GM12801 (cell line): ENCODE data around the gene SLC16A10.

Source experiments
- TF ChIP-seq, protein P1 (sequence below): IDR thresholded peaks from one replicate; pipeline ENCODE4 v1.5.1; 2011; ENCODE audit warnings: control low read depth; ENCODE audit not compliant: insufficient read length; ENCODE audit errors: extremely low read depth

SLC16A10 gene

DNA sequence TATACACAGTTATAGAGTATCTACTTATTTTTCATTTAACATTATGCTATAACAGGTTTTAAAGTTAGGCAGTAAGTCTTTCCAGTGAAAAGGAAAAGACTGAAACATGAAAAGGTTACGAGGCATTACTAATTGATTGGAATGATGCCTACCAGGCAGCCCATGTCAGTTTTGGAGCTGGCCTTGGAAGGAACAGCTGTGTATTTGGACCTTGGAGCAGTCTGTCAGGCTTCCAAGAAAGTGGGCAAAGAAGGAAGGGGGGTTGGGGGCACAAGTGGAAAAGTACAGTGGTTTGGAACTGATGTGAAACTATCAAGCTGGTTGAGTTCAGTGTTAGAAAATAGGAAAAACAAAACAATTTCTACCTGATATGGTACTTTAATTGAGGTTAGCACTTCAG lies 41.7 kb downstream of the SLC16A10 start:
- TF ChIP-seq, protein P1, sequence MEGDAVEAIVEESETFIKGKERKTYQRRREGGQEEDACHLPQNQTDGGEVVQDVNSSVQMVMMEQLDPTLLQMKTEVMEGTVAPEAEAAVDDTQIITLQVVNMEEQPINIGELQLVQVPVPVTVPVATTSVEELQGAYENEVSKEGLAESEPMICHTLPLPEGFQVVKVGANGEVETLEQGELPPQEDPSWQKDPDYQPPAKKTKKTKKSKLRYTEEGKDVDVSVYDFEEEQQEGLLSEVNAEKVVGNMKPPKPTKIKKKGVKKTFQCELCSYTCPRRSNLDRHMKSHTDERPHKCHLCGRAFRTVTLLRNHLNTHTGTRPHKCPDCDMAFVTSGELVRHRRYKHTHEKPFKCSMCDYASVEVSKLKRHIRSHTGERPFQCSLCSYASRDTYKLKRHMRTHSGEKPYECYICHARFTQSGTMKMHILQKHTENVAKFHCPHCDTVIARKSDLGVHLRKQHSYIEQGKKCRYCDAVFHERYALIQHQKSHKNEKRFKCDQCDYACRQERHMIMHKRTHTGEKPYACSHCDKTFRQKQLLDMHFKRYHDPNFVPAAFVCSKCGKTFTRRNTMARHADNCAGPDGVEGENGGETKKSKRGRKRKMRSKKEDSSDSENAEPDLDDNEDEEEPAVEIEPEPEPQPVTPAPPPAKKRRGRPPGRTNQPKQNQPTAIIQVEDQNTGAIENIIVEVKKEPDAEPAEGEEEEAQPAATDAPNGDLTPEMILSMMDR, result no peak

DNA sequence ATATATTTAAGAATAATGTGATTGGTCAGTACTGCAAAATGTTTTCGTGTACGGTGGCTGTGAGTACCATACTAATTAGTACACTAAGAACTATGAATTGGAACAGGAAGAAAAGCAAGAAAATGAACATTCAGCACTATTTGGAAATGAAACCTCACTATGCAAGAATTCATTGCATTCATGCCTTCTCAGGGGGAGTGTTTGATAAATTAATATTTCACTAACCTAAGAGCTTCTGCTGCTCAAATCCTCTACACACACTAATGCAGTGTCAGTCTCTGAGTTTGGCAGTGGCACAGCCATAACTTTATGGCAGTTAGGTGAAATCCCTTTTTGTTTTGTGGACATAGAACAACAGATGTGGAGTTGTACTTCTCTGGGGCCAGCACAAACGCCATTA lies 60.1 kb downstream of the SLC16A10 start:
- TF ChIP-seq, protein P1, result no peak

GRCh38 chr6:111148110-111148509 lies 60.8 kb downstream of the SLC16A10 start:
- TF ChIP-seq, protein P1, result no peak

DNA sequence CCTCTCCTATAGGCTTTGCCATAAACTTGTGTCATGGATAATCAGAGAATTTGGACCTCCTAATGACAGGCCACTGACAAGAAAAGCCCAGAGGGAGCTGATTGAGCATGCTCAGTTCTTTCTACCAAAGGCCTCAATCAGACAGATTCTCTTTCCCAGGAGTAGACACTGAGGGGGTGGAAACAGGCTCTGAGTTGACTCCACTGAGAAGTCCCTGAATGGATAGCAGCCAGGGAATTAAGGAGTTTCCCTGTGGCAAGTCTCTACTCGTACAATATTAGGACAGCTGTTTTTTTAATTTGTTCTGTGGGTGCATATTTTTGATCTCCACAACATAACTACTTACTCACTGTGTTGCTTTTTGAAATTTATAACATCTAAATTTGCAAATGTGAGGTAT lies 63.3 kb downstream of the SLC16A10 start:
- TF ChIP-seq, protein P1, result no peak

DNA sequence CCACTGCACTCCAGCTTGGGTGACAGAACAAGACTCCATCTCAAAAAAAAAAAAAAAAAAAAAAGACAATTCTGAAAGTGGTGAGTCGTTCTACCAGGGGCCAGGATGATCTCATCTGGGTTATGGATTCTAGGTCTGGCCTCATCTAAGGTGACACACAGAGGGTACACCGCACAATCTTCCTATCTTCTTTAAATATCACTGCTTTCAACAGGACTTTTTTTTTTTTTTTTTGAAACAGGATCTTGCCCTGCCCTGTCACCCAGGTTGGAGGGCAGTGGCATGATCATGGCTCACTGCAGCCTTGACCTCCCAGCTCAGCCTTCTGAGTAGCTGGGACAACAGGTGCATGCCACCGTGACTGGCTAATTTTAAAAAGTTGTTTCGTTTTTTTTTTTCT lies 67.7 kb downstream of the SLC16A10 start:
- TF ChIP-seq, protein P1, result no peak

- TF ChIP-seq, protein P1, result no peak
Observed at GRCh38 chr6:111157412-111157811, 70.1 kb downstream of the SLC16A10 start.

DNA sequence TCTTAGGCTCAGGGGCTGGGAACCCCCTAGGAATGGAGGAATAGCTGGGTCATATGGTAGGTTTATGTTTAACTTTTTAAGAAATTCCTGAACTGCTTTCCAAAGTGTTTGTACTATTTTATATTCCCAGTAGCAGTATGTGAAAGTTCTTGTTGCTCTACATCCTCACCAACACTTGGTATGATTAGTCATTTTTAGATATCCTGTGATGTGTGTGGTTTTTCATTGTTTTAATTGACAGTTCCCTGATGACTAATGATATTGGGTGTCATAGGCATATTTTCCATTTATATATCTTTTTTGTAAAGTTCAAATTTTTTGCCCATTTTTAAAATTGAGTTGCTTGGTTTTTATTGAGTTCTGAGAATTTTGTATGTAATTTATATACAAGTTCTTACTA lies 72.3 kb downstream of the SLC16A10 start:
- TF ChIP-seq, protein P1, result no peak

DNA sequence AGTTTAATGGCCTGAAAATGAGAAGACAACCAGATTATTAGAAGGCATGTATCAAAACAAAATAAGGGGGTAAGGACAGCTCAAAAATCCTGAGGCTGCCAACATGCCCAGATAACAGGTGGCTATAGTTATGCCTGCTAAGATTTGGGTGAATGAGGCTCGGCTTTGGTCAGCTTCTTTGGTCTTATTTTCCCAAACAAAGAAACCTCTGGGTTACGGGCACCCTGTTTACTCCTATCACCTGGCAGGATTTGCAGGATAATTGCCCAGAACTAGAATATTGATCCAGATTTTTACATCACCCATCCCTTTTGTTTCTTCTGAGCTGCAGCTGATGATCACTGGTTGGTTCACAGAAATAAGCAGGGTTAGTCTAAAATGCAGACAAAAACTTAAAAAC lies 74.3 kb downstream of the SLC16A10 start:
- TF ChIP-seq, protein P1, result no peak
